GM19023 (cell line): ENCODE data around the gene UBL4B.

Experiments
- ATAC-seq: cut with Tn5 transposase; IDR thresholded peaks from one replicate; pipeline ENCODE4 v1.9.1; 2021; ENCODE audit warnings: mild to moderate bottlenecking, moderate library complexity; ENCODE audit not compliant: unreplicated experiment

UBL4B gene

DNA sequence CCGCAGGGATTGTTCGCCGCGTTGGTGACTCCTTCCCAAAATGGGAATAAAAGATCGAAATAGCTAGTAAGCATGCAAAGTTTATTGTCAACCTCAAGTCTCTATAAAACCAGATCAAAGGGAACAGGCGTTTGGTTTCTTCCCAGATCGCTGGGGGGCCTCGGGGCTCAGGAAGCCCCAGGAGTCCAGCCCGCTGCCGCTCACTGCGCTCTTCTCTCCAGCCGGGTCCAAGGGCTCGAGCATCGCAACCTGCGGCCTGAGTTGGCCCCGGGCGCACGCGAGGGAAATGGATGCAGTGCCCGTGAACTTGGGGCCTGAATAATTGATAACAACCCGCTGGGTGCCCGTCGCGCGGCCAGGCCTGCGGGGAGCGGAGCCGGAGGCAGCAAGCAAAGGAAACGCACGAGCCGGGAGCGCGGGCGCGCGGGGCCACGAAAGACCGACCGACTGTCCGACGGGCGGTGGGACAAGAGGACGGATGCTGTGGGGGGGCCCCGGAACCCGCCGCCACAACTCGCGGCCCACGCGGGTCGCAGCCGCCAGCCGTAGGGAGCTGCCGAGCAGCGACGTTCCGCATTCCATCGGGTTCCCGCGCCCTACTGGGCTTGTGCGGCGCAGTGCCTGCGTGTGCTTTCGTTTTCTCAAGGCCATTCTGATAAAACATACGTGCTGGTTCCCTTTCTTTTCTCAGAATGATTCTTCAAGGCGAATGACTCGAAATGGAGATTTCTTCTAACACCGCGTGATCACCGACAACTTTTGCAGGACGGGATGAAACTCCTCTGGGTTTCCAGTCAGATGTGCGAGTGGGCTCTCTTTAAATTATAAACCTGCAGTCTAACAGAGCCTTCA, 27.8 kb upstream of the UBL4B start:
- peak; percentile 51 for ATAC-seq

DNA sequence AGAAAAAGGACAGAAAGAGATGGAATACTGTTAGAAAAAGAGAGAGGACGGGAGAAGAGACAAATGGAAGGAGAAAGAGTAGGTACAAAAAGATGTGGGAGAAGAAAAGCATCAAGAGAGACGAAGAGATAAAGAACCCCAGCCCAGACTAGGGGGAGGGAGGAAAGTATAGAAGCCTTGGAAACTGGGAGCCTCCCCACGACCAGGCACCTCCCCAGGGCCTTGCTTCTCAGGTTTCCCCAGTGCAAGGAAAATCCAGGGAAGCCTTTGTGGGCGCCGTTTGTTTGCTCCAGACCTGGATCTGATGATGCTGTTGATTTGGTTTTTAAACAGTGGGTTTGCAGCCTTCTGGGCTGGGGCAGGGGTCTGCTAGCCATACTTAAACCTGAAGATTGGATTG, 26.6 kb upstream of the UBL4B start:
- ATAC-seq = no peak

DNA sequence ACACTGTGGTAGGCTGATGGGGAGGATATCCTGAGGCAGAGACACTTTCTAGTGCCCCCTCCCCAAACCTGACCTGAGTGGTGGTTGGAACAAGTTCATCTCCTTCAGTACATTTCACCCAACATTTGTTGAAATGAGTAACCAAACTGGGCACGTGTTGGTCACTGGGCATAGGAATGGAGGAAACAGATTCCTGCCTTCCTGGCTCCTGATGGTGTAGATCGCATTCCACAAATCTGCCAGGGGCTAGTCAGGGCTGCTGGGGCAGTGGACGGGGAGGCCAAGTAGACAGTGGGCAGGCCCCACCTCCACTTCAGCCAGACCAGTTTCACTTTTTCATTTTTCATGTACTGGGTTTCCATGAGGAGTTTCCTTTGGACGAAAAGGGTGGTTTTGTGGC, 25.3 kb upstream of the UBL4B start:
- ATAC-seq = no peak

DNA sequence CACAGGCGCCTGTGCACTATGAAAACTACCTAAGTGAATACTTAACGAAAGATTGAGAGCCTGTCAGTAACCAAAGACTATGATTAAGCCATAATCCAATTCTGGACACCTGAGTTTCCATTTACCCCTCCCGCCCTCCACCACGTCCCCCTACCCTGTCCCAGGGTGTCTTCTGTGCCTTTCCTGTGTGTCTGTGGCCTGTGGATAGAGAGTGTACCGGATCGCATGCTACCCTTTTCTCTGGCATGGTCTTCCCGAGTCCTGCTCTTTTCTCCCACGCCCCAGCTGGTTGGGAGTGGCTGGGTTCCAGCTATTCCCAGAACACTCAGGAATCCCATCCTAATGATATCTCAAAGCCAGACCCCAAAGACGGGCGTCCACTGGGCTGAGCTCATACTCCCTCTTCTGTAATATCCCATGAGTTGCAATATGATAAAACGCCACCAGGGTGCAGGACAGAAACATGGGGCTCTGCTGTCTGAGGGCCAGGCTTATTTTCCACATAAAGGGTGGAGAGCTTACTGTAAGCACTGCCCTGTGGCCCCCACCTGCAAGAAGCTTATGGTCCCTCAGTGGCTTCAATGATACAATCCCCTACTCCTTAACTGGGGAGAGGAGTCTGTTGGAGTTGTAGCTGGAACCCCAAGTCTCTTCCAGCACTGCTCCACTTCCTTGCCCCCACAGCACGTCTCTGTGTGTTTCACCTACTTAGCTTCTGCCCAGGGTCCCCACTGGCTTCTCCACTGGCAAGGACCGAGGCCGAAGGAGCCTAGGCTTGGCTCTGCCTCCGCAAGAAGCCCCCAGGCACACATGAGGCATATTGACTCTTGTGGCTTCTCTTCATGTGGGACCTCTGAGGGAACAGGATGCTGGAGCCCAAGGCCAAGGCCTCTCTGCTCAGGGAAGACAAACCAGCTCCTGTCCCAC, 24.2 kb upstream of the UBL4B start:
- no peak for ATAC-seq

DNA sequence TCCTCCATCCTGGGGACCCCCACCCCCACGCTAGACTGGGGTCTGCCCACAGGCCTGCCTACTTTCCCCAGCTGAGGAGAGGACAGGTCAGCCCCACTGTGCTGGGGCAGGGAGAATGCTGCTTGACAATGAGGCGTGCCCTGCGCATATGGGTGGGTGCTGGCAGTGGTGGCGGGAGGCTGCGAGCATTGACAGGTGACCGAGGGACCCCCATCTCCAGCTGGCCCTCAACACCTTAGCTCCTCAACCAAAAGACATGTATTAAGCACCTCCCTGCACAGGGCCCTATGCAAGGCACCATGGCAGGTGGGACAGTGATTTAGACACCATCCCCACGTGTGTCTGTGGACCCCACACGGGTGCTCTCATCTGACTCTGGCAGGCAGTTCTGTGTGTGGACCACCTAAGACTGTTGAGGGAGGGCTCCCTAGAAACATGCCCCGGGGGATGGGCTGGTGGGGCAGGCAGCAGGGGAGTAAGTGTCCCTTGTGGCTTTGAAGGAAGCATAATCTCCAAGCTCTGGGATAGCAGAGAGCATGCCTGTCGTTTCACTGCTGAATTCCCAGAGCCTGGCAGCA, 23.4 kb upstream of the UBL4B start:
- ATAC-seq = no peak

- ATAC-seq = no peak
These were observed 22.5 kb upstream of the UBL4B start for GRCh38 chr1:110089561-110090275.

- ATAC-seq = no peak
These were observed 20.9 kb upstream of the UBL4B start for GRCh38 chr1:110091381-110091780.

DNA sequence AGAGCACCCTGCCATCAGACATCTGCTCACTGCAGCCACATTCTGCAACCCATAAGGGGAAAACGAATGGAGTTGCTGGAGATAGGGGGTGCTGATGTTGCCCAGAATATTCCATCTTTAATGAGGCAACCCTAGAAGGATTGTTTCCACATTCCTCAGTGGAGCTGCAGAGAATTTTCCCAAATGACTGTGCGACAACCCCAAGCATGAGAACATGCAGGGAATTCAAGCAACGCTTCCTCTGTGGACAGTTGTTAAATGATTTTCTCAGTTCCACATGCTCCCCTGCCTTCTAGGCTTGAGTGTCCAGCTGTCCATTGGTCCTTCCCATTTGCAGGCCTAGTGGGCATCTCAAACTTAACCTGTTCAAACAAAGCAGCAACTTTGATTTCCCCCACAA, 20.5 kb upstream of the UBL4B start:
- ATAC-seq = no peak

DNA sequence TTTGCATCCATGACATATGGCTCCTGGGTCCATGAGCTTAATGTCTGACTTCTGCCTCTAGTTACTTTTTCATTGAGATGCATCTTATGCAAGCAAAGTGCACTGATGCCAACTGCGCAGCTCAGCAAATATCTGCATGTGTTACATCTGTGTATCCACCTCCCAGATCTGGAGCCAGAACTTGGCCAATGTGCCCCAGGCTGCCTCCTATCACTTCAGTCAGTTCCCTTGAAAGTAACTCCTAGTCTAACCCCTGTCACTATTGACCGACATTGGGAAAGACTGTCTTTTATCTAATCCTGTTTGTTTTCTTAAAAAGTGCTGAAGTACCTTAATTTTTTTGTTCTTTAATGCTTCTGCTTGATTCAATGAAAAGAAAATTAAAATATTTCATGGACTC, 19.3 kb upstream of the UBL4B start:
- no peak for ATAC-seq

- no peak for ATAC-seq
These were observed 17.1 kb upstream of the UBL4B start for GRCh38 chr1:110094931-110095654.

DNA sequence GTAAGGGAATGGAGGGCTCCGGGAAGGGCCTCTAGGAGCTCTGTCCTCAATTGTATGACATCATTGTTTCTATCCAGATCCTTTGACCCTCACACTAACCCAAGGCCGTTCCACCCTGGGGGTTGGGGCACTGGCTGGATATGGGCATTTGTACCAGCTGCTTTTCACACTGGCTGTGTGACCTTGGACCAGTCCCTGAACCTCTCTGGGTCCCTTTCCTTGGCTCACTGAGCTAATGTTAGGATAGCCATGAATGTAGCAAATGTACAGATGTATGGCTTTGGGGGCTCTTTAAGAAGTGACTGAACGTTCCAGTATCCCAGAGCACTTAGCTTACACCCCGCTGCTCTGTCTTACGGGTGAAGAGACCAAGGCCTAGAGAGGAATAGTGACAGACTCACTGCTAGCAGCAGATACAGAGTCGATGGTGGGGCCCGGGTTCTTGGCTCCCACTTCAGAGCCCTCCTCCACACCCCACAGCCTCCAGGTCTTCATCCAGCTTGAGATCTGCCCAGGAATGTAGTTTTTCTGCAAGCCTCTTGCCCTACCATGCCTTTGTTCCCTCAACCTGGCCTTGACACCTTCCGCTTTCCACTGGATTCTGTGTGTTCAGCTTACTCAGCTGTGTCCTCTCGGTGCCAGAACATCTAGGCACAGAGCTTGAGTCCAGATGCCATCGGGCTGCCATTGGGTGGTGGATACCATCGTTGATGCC, 14.6 kb upstream of the UBL4B start:
- ATAC-seq = no peak

GRCh38 chr1:110098222-110099026, 13.8 kb upstream of the UBL4B start:
- no peak for ATAC-seq

DNA sequence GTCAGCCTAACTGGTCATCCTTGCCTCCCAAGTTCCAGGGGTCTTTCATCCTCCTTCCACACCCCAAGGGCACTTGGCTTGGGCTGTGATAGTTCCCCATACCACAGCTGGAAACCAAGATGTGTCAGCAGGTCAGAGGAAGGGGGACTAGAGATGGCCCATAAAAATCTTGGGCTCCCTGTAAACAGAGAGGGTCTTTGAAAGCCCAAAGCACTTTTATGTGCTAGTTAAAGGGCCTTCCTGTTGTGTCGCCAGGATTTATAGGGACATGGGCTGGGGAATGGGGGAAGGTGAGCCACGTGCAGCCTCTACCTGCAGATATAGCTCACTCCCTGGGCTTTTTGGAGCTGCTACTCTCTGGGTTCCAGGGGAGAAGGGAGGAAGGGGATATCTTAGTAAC, 11.9 kb upstream of the UBL4B start:
- ATAC-seq = no peak

- no peak for ATAC-seq
These were observed 10.2 kb upstream of the UBL4B start for GRCh38 chr1:110102081-110102480.

DNA sequence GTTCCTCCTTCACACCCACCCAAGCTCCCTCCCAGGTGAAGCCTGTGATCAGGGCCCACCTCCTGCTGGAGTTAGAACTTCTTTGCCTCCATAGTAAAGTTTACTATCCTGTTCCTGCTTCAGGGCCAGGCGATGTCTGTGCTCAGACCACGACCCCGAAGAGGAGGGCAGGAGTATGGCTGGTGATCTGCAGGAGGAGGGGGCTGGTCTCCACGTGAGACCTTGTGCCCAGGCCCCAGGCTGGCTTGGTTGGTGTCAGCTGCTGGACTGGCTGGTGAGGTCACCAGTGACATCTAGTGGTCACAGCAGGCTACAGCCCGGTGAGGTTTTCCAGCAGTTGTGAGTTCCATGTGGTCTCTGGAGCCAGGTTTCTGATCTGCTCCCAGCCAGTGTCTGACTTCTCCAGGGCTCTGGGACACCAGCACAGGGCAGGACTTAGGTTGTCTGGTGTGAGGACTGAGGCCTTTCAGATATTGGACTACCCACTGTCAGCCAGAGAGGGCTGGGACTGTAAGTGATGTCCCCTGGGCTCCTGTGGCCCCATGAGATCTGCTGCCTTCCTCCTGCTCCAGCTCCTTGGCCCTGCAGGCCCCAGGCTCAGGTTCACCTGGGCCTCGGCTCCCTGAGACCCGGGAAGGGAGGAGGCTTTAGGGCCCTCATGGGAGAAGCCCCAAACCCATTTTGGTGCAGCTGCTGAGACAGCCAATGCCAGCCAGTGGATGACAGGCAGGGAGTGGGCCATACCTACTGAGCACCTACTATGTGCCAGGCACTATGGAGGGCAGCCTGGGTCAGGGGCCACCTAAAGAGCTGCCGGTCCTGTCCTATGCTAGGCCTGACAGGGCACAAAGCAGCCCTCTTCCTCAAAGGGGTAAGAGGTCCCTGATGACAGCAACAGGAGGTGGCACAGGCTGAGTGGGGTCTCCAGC, 6.0 kb upstream of the UBL4B start:
- peak; percentile 64 for ATAC-seq

- ATAC-seq = no peak
These were observed 4.3 kb upstream of the UBL4B start for GRCh38 chr1:110107867-110108469.

DNA sequence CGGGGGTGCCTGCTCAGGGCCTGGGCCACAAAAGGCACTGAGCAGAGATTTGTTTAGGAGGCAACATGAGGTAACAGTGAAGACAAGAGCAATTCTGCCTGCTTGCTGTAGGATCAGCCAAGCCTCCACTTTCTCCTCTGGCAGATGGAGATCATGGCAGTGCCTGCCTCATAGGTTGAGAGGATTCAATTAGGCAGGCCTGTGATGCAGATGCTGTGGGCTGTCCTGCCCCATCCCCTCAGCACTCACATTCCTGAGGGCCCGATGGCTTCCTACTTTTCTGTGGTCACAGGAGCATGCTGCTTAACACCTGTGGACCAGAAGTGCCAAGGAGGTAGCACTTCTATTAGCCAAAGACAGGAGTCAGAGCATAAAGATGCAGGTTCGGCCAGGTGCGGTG, 1.2 kb upstream of the UBL4B start:
- no peak for ATAC-seq
